Cardiac septum (tissue), 1 donor: ENCODE data around the gene ENOX1. TPM values are rescaled to one million over a fixed set of nuclear protein-coding genes. Genes with fewer than 3 reads are reported as not detected.

Experiments
- DNase-seq: peaks from one replicate; pipeline ENCODE4 v3.0.0-alpha.2; 2020; ENCODE audit warnings: low spot score
- intact Hi-C: fragments of 100-400 bp; cut with DNase I; formaldehyde crosslinking; loops from one replicate; pipeline ENCODE4 v1.14.0; 2022
- total RNA-seq: library from RNA; stranded (reverse); fragmentation: NEBNext Ultra II Directional; extraction: Animal tissue kit (Norgen Biotek cat#: 25700); gene quantifications from one replicate; pipeline ENCODE4 v1.2.1, GENCODE V29; 2021
- donor health status: DM: no; HTN: no; CAD: no.

Gene ENOX1
- total RNA-seq, 1 donor from 2014 or later, result 6.6 TPM

GRCh38 chr13:43648733-43649132 lies 138.0 kb downstream of the ENOX1 start:
- intact Hi-C loops, result no loop called here
- DNase-seq, result no peak

- intact Hi-C loops, result no loop called here
These were observed 139.3 kb downstream of the ENOX1 start for GRCh38 chr13:43647471-43647870.

GRCh38 chr13:43640476-43640875 lies 146.3 kb downstream of the ENOX1 start:
- intact Hi-C loops, result no loop called here
- DNase-seq, result no peak

More at GRCh38 chr13:43647471-43647870, 139.3 kb downstream of the ENOX1 start:
- DNase-seq, result no peak

GRCh38 chr13:43631106-43631505 lies 155.7 kb downstream of the ENOX1 start:
- intact Hi-C loops, result no loop called here
- DNase-seq, result no peak

GRCh38 chr13:43629691-43630480 lies 156.9 kb downstream of the ENOX1 start:
- DNase-seq, result no peak
- intact Hi-C loops, result no loop called here

GRCh38 chr13:43626994-43627393 lies 159.8 kb downstream of the ENOX1 start:
- no peak for DNase-seq
- intact Hi-C loops, result no loop called here

- DNase-seq, result no peak
- intact Hi-C loops, result no loop called here
These were observed 172.7 kb downstream of the ENOX1 start for GRCh38 chr13:43614063-43614462.

GRCh38 chr13:43611281-43612273 lies 175.2 kb downstream of the ENOX1 start:
- no peak for DNase-seq

GRCh38 chr13:43608400-43609137 lies 178.2 kb downstream of the ENOX1 start:
- DNase-seq, result no peak
- intact Hi-C loops, result no loop called here

More at GRCh38 chr13:43611281-43612273, 175.2 kb downstream of the ENOX1 start:
- intact Hi-C loops, result no loop called here

- intact Hi-C loops, result no loop called here
- no peak for DNase-seq
These were observed 189.2 kb downstream of the ENOX1 start for GRCh38 chr13:43597599-43597945.

- intact Hi-C loops, result no loop called here
- no peak for DNase-seq
These were observed 189.7 kb downstream of the ENOX1 start for GRCh38 chr13:43596924-43597598.

- DNase-seq, result no peak
- intact Hi-C loops, result no loop called here
These were observed 190.8 kb downstream of the ENOX1 start for GRCh38 chr13:43596006-43596405.

GRCh38 chr13:43587376-43587775 lies 199.4 kb downstream of the ENOX1 start:
- intact Hi-C loops, result no loop called here

GRCh38 chr13:43584751-43585150 lies 202.0 kb downstream of the ENOX1 start:
- no peak for DNase-seq
- intact Hi-C loops, result no loop called here

More at GRCh38 chr13:43587376-43587775, 199.4 kb downstream of the ENOX1 start:
- DNase-seq, result no peak

- no peak for DNase-seq
- intact Hi-C loops, result no loop called here
These were observed 203.5 kb downstream of the ENOX1 start for GRCh38 chr13:43583321-43583720.

- intact Hi-C loops, result no loop called here
- DNase-seq, result no peak
These were observed 206.5 kb downstream of the ENOX1 start for GRCh38 chr13:43580280-43580679.

GRCh38 chr13:43579321-43579720 lies 207.5 kb downstream of the ENOX1 start:
- intact Hi-C loops, result no loop called here

GRCh38 chr13:43574605-43575004 lies 212.2 kb downstream of the ENOX1 start:
- intact Hi-C loops, result no loop called here

More at GRCh38 chr13:43579321-43579720, 207.5 kb downstream of the ENOX1 start:
- DNase-seq, result no peak

GRCh38 chr13:43573802-43574514 lies 212.8 kb downstream of the ENOX1 start:
- intact Hi-C loops, result no loop called here
- DNase-seq, result no peak

More at GRCh38 chr13:43574605-43575004, 212.2 kb downstream of the ENOX1 start:
- no peak for DNase-seq
